GM18520 (cell line): ENCODE measurements around the gene SLC25A31.

ENCODE experiments used
- ATAC-seq: cut with Tn5 transposase; IDR thresholded peaks from one replicate; pipeline ENCODE4 v1.9.1; 2021; ENCODE audit not compliant: unreplicated experiment

The SLC25A31 gene

DNA sequence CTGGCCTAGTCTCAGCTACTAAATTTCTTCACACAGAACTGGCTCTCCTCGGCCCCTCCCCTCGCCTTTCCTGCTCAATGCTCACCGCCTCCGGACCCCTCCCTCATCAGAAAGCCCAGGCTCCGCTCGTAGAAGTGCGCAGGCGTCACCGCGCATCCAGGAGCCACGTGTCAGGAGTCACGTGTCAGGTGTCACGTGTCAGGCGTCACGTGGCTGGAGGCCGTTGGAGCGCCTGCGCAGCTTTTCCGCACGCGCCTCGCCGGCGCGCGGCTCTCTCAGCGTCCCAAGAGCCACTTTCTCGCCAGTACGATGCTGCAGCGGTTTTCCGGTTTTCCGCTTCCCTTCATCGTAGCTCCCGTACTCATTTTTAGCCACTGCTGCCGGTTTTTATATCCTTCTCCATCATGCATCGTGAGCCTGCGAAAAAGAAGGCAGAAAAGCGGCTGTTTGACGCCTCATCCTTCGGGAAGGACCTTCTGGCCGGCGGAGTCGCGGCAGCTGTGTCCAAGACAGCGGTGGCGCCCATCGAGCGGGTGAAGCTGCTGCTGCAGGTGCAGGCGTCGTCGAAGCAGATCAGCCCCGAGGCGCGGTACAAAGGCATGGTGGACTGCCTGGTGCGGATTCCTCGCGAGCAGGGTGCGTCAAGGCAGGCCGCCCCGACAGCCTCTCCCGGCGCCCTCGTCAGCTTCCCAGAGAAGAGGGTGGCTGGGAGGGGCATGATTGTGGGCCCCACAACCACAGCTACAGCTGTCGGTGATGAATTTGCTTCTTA lies at the start of gene SLC25A31:
Gene SLC25A31 (plus strand): TSS at position 259 of the 772 bp plus-strand sequence. CDS start 146 bp downstream, at position 405.
- no peak for ATAC-seq

DNA sequence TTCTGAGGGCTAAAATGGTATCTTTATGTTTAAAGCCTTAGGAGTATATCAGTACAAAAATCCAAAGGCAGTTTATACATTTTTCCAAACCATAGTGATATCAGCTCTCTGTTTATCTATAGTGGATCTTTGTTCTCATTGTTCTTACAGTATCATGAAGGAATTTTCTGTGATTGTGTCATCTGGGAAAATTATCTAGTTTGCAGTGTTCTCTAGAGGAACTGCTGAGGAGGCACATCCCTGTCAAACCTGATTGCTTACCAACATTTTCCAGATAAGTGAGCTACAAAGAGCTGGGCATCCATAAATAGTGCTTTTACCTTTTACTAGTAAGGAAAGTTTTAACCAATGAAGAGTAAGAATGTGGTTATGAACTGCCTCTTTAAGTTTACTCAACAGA lies 44.9 kb upstream of the SLC25A31 start:
- no peak for ATAC-seq

DNA sequence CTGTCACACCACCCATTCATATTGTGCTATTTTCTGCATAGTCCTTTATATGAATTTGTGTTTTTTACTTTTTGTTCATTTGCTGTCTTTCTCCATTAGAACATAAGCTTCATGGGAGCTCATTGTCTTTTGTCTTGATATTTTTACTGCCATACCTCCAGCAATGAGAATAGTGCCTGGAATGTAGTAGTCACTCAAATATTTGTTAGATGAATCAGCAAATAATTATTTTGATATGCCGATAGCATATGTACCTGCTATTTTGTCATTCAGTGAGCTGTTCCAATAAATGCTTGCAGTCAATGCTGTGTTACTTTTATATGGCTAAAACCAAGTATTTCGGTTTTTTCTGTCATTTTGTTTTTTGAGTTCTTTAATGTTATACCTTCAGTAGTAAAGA lies 43.5 kb upstream of the SLC25A31 start:
- no peak for ATAC-seq

DNA sequence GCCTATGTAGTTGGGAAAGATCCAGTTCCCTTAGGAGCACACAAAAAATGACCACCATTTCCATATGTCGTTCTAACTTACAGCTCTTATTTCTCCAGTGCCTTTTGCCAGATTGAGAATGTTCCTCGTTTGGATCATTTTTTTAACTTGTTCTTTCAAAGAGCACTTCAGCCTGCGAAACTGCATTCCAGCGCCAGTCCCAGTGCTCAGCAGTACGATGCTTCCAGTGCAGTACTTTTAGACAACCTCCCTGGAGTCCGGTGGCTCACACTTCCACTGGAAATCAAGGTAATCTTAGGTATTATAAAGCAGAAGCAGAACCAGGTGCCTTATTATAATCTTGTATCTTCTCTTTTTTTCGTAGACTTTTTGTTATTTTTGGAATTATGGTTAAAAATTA lies 42.6 kb upstream of the SLC25A31 start:
- ATAC-seq = no peak

DNA sequence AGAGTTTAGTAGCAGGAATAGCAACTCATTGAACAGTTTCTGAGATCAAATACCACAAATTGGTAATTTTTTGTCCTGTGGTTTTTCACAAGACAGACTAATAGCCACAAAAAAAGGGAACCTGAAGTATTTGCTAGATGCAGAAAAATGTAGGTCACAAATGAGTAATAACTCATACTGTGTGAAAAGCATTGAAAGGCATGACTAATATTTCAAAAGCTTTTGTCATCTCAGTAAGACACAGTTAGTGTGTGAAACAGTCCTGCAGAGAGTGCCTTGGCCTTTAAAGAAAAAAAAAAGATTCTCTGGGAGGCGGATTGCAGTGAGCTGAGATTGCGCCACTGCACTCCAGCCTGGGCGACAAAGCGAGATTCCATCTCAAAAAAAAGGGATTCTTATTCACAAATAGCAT lies 31.4 kb upstream of the SLC25A31 start:
- ATAC-seq = peak; percentile 100

DNA sequence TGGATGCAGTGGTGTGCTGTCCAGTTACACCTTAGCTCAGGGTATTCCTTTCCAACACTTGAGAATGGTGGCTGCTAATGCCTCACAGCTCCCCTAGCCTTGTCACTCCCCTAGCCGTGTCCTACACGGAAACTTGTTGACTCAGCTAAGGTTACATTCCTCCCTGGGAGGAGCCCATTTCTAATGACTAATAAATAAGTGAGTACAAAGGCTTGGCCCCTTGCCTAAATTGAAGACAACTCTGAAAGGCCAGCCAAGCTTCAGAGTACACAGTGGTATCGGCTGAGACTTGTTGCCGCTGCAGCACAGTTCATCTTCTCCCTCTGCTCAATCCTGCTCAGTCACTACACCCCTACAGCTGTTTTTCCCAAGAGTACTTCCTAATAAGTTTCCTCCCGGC lies 21.2 kb upstream of the SLC25A31 start:
- no peak for ATAC-seq

DNA sequence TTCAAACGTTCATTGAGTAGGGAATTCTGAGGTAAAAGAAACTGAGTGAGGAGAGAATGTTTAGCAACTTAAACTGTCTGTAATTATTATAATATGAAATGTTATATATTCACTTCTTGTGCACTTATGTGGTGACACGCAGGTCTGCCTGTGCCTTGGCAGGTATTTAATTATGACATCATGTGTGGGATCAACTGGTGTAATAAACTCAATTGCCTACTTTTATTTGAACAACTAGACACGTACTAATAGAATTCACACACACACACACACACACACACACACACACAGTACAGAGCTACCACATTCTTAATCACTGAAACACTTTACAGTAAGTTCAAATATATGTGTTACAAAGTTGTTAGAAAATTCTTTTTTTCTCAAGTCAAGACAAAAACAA lies 20.7 kb upstream of the SLC25A31 start:
- no peak for ATAC-seq

DNA sequence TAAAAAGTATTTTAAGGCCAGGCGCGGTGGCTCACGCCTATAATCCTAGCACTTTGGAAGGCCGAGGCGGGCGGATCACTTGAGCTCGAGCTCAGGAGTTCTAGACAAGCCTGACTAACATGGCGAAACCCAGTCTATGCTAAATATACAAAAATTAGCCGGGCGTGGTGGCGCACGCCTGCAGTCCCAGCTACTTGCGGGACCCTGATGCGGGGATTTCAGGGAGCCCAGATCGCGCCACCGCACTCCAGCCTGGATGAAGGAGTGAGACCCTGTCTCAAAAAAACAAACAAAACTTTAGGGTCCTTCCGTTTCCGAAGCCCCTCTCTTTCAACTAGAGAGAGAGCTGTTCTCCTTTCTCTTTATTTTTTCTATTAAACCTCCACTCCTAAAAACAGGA lies 1.2 kb downstream of the SLC25A31 start:
- no peak for ATAC-seq

DNA sequence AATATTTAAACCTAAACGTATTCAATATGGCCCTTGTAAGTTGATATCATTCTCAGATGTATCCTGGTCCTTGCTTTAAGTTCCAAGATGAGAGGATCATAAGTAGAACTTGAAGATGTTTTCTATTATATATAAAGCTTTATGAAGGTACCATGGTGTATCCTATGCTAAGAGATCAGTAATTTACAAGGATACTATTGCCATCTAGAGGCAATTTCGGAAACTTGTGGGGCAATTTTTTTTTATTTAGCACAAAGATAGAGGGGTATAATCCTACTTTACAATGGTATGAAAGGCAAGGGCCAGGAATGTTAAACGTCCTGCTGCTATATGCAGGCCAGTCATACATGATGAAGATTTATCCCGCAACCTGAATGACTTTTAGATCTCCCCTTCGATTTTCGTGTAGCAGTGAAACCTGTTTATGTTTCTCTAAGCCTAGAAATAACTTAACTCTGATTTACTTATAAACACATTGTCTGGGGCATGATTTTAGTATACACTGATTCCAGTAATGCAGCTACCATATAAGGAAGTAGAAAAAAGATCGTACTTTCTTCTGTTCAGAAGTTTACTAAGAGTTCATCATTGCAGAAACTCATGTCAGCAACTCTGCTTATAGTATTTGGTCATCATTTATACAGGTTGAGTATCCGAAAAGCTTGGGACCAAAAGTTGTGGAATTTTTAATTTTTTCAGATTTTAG lies 2.6 kb downstream of the SLC25A31 start:
- ATAC-seq = peak; percentile 76

DNA sequence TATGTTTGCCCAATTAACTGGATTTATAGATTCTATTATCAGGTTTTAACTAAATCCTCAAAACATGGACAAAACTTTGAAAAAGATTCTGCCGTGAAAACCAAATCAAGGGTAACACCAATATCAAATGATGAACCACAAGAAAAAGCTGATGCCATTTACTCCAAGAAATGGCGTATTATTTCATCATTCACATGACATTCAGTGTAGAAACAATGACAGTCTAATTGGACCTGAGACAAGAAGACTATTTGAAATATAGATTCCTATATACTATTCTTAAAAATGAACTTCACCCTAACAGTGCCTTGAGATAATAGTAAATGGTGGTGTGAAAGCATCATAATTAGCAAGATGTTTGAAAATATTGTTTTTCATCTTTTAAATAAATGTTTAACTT lies 4.8 kb downstream of the SLC25A31 start:
- no peak for ATAC-seq

DNA sequence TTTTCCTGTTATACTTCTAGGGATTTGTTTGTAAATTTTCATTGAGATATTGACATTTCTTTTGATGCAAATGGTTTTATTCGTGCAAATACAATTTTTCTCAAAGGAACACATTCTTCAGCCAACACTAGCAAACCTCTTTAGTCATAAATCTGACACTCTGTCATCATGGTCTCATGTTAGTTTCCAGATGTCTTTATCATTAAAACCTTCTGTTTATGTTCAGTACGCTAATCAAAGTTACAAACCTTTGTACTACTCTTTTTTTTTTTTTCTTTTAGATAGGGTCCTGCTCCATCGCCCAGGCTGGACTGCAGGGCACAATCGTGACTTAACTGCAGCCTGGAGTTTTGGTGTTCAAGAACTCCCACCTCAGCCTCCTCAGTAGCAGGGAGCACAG lies 7.1 kb downstream of the SLC25A31 start:
- ATAC-seq = no peak

DNA sequence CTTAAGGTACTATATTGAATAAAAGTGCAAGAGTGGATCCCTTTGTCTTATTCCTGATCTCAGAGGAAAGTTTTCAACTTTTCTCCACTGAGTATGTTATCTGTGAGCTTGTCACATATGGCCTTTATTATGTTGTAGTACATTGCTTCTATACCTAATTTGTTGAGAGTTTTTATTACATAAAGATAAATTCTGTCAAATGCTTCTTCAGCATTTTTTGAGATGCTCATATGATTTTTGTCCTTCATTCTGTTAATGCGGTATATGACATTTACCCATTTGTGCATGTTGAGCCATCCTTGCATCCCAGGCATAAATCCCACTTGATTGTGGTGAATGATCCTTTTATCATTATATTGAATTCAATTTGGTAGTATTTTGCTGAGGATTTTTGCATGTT lies 11.0 kb downstream of the SLC25A31 start:
- ATAC-seq = no peak

DNA sequence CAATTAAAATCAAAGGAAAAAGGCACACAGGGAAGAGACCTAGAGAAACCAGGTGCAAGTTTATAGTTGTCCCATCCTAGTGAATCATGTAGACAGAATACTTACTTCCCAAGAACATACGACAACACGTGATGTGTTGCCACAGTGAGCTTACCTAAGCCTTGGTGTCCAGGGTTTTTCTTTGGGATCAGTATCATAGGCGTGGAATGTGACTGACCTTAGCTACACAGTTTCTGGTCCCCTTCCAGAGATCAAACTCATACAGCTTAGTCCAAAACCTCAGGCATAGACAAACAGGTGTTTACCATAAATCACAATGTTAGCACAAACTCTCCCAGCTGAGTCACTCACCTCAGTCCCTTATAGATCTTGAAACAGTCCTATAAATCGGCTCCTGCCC lies 17.7 kb downstream of the SLC25A31 start:
- no peak for ATAC-seq

DNA sequence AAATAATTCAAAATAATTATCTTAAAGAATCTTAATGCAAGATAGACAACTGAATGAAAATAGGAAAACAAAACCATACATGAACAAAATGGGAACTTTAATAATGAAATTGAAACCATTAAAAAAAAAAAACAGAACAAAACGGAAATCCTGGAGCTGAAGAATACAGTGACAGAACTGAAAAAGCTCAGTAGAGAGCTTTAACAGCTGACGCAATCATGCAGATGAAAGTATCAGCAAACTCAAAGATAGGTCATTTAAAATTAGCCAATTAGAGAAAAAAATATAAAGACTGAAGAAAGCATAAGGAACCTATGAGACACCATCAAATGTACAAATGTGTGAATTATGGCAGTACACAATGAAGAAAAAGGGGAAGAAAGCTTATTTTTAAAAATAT lies 18.8 kb downstream of the SLC25A31 start:
- no peak for ATAC-seq

DNA sequence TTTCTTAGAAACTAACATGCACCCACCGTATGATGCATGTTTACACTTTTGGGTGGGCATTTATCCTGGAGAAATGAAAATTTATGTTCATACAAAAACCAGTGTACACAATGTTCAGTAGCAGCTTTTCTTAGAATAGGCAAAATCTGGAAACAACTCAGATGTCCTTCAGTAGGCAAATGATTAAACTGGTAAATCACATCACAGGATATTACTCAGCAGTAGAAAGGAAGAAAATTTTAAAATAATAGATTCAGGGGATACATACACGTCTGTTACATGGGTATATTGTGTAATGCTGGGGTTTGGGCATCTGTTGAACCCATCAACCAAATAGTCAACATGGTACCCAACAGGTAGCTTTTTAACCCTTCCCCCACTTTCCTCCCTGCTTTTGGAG lies 26.7 kb downstream of the SLC25A31 start:
- no peak for ATAC-seq

DNA sequence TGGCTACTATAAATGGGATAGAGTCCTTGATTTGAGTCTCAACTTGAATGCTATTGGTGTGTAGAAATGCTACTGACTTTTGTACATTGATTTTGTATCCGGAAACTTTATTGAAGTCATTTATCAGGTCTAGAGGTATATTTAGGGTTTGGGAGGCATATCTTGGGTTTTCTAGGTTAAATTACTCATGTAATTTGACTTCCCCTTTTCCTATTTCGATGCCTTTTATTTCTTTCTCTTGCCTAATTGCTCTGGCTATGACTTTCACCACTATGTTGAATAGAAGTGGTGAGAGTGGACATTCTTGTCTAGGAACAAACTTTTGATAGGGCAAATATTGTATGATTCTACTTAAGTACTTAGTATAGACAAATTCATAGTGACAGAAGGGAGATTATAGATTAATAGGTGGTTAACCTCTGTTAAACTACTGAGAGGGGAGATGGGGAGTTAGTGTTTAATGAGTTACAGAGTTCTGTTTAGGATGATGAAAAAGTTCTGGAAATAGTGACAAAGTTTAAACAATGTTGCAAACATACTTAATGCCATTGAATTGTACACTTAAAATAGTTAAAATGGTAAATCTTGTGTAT lies 29.1 kb downstream of the SLC25A31 start:
- ATAC-seq = peak; percentile 48

DNA sequence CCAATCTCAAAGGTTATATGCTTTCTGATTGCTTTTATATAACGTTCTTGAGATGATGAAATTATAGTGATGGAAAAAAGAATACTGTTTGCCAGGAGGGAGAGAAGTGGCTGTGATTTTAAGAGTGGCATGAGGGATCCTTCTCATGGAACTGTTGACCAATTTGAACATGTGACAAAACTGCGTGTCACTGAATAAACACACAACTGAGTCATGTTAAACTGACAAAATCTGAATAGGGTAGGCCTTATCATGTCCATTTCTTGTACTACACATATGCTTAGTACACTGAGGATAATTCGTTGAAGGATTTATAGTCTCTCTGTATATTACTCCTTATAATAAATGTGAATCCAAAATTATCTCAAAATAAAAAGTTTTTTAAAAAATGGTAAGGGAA lies 29.7 kb downstream of the SLC25A31 start:
- ATAC-seq = no peak

DNA sequence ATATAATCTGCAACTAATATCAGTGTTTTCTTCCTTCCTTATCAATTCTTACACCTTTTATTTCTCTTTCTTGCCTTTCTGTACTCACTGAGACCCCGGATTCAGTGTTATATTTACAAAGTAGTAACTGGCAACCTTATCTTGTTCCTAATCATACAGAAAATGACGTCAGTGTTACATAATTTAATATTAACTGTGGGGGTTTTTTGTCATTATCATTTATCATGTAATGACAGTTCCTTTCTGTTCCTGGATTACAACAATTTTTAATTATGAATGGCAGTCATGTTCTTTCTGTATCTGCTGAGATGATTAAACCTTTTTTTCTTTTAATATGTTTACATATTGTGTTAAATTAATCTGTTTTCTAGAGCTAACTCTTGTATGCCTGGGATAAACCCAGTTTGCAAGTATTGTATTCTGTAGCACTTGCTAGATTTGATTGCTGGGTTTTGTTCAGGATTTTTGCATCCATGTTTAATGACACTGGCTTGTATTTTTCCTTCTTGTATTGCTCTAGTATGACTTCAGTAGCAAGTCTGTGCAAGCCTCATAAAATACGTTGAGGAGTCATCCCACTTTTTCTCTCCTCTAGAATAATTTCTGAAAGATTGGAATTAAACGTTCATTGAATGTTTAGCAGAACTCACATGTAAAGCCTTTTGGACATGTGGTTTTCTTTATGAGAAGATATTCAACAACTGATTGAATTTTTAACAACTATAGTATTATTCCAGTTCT lies 41.5 kb downstream of the SLC25A31 start:
- ATAC-seq = no peak

DNA sequence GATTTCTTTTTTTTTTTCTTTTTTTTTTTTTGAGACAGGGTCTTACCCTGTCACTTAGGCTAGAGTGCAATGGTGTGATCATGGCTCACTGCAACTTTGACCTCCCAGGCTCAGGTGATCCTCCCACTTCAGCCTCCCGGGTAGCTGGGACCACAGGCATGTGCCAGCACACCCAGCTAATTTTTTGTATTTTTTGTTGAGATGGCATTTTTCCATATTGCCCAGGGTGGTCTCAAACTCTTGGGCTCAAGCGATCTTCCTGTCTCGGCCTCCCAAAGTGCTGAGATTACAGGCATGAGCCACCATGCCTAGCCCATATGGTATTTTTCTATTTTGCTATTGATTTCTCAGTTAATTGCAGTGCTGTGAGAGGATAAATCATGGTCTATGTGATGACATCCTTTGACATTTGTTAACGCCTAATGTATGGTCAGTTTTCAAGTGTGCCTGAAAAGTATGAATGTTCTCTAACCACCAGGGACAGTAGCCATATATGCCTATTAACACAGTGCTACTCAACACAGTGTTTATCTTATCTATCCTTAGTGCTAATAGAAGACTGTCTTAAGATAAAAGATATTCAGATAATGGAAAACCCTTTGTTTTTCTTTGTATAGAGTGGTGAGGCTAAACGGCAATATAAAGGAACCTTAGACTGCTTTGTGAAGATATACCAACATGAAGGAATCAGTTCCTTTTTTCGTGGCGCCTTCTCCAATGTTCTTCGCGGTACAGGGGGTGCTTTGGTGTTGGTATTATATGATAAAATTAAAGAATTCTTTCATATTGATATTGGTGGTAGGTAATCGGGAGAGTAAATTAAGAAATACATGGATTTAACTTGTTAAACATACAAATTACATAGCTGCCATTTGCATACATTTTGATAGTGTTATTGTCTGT lies 42.8 kb downstream of the SLC25A31 start:
- no peak for ATAC-seq

DNA sequence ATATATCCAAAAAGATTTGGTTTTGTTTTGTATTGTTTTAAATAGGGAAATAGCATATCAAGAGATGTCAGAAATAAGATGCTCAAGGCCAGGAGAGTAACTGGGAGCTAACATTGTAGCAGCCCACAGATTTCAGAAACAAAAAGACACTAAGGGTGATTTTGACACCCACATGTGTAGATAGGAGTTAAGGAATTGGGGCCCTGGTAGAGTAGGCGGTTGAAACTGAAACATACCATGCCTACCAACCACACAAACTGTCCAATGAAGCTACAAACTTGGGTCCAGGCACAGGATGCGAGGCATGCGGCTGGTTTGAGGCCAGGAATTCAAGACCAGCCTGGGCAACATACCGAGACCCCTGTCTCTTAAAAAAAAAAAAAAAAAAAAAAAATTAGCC lies 45.6 kb downstream of the SLC25A31 start:
- ATAC-seq = no peak
